H1 (cell line): ENCODE measurements around the gene RDH12.

Experiments used
- ASH2L ChIP-seq: fragments of 200-600, 300-600 bp; sonication (generic); IDR thresholded peaks from one replicate; pipeline ENCODE4 v1.7.1; 2017; ENCODE audit warnings: low read length
- CEBPB ChIP-seq: IDR thresholded peaks from 2 replicates; pipeline ENCODE4 v1.6.1; 2012; ENCODE audit warnings: low read depth, low read length
- CTCF ChIP-seq, 3 experiments: IDR thresholded peaks; 1 replicate in 2 of 3; 2 replicates in 1 of 3; pipeline versions ENCODE4 v1.5.1 to v1.6.1; 2011; ENCODE audit warnings: low read length in 3 of 3, mild to moderate bottlenecking in 3 of 3, inconsistent platforms in 2 of 3, low read depth in 1 of 3, moderate library complexity in 1 of 3; ENCODE audit not compliant: insufficient read depth in 1 of 3; ENCODE audit errors: control extremely low read depth in 1 of 3
- POLR2A ChIP-seq, 2 experiments: IDR thresholded peaks; 1 replicate in 1 of 2; 2 replicates in 1 of 2; pipeline ENCODE4 v1.6.1; 2011; ENCODE audit warnings: low read depth in 2 of 2, low read length in 2 of 2, mild to moderate bottlenecking in 2 of 2; ENCODE audit errors: control extremely low read depth in 1 of 2
- POLR2AphosphoS5 ChIP-seq: IDR thresholded peaks from 2 replicates; pipeline ENCODE4 v1.6.1; 2011; ENCODE audit warnings: low read depth, low read length
- SP2 ChIP-seq: IDR thresholded peaks from 2 replicates; pipeline ENCODE4 v1.6.1; 2012; ENCODE audit warnings: mild to moderate bottlenecking, low read length, inconsistent platforms

DNA sequence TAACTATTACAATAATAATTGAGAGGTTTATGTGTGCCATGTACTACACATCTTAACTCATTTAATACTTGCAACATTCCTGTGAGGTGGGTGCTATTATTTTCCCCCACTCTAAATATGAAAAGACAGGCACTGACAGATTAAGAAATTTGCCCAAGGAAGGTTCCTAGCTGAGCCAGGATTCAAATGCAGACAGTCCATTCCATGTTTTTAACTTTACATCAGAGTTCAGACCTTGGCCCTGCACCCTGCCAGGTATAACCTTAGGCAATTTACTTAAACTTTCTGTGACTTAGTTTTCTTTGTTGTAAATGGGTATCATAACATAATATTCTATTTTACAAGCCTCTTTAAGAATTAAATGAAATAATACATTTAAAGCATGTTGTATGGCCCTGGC, 26.6 kb downstream of the RDH12 start:
- TF ChIP-seq CTCF (IDR thresholded peaks at IDR 0.05; ENCODE audit: control extremely low read depth in 1 of 3, insufficient read depth in 1 of 3, low read depth in 1 of 3, low read length in 3 of 3) (no peak), POLR2AphosphoS5 (no peak), SP2 (no peak), CEBPB (no peak), ASH2L (no peak), POLR2A (IDR thresholded peaks at IDR 0.05; ENCODE audit: control extremely low read depth in 1 of 2, low read depth in 2 of 2, low read length in 2 of 2) (no peak)
